Thoracic aorta (tissue), 2 donors: ENCODE results near the gene WDR49. TPM values are rescaled to one million over a fixed set of nuclear protein-coding genes. Genes with fewer than 3 reads are reported as not detected.

Experiments used
- ATAC-seq: fragments of 150-250 bp; one replicate; pipeline ENCODE4 v1.8.0; 2017; ENCODE audit warnings: low read depth; ENCODE audit not compliant: insufficient number of reproducible peaks, low FRiP score
- DNase-seq: peaks from one replicate; pipeline ENCODE4 v3.0.0-alpha.2; 2020; ENCODE audit warnings: low spot score
- H3K27ac ChIP-seq, 2 donors: fragments of 200-600 bp; sonication (generic); 1 replicate in 1 of 2; 2 replicates in 1 of 2; pipeline ENCODE4 v1.5.1; 2016; ENCODE audit warnings: mild to moderate bottlenecking in 2 of 2, moderate library complexity in 2 of 2
- H3K27me3 ChIP-seq: fragments of 200-600 bp; sonication (generic); replicated peaks from 2 replicates; pipeline ENCODE4 v1.6.0; 2016; ENCODE audit warnings: mild to moderate bottlenecking; ENCODE audit not compliant: insufficient read depth
- H3K36me3 ChIP-seq: fragments of 200-600 bp; sonication (generic); one replicate; pipeline ENCODE4 v1.5.1; 2016
- H3K4me1 ChIP-seq, 2 donors: fragments of 200-600 bp; sonication (generic); 1 replicate in 1 of 2; 2 replicates in 1 of 2; pipeline versions ENCODE4 v1.5.1 to v1.6.0; 2016; ENCODE audit warnings: low read depth in 2 of 2, mild to moderate bottlenecking in 1 of 2; ENCODE audit not compliant: control insufficient read depth in 1 of 2
- H3K4me3 ChIP-seq: fragments of 200-600 bp; sonication (generic); 2 replicates; pipeline ENCODE4 v1.5.1; 2016; ENCODE audit warnings: mild to moderate bottlenecking
- H3K9me3 ChIP-seq: fragments of 200-600 bp; sonication (generic); 2 replicates; pipeline ENCODE4 v1.5.1; 2016
- total RNA-seq, 2 donors: library from RNA; depleted of rRNA; stranded (reverse); fragments of >200 nt; gene quantifications; one replicate each; pipeline versions ENCODE4 v1.1.0 to v1.2.3, GENCODE V29; 2016
- TF ChIP-seq, protein P1 (sequence below): fragments of 200-600 bp; sonication (generic); IDR thresholded peaks from one replicate; pipeline ENCODE4 v1.5.1; 2019; ENCODE audit warnings: antibody characterized with exemption

The WDR49 gene
- total RNA-seq, 2 donors from 2014 or later: 0.41 to 0.63 TPM

DNA sequence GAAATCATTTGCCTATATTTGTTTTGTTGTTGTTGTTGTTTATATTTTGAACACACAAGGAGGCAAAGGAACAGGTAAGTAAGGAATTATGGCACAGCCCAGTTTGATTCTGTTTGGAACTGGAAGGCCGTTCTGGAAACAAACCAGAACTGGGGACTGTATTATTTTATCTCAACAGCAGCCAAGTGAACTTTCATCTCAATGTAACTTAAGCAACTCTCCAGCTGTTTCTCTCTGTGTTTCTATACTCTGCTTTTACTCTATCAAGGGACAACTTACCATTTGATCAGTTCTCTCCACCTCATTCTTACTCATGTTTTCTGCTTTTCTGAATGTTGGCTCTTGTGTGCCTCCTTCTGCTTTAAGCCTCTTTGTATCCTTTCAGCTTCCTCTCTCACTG lies 16.0 kb upstream of the WDR49 start:
- Histone ChIP-seq H3K4me3 (no peak overlapping the region), H3K9me3 (no peaks in the 10 kb centered on the region), H3K27me3 (no peaks in the 10 kb centered on the region), H3K27ac (no peak overlapping the region), H3K4me1 (no peaks in the 10 kb centered on the region), H3K36me3 (no peaks in the 10 kb centered on the region)
- no peak for ATAC-seq
- no peak for DNase-seq
- TF ChIP-seq, protein P1, sequence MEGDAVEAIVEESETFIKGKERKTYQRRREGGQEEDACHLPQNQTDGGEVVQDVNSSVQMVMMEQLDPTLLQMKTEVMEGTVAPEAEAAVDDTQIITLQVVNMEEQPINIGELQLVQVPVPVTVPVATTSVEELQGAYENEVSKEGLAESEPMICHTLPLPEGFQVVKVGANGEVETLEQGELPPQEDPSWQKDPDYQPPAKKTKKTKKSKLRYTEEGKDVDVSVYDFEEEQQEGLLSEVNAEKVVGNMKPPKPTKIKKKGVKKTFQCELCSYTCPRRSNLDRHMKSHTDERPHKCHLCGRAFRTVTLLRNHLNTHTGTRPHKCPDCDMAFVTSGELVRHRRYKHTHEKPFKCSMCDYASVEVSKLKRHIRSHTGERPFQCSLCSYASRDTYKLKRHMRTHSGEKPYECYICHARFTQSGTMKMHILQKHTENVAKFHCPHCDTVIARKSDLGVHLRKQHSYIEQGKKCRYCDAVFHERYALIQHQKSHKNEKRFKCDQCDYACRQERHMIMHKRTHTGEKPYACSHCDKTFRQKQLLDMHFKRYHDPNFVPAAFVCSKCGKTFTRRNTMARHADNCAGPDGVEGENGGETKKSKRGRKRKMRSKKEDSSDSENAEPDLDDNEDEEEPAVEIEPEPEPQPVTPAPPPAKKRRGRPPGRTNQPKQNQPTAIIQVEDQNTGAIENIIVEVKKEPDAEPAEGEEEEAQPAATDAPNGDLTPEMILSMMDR: no peak

DNA sequence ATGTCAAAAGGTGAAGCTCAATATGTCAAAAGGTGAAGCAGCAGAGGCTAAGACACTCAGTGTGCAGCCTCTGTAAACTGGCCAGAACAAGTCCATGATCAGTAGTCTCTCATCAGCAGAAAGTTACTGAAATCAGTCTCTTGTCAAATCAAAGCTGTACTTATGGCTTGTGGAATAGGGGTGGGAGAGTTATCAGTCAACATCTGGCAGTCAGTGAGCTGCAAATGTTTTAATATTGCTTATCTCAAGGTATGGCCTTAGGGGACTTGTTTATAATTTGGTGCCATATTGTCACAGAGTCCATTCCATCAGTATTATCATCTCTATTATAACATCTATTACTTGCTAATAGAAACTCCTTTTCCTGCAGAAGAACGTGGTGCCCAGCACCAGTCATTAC lies 14.9 kb upstream of the WDR49 start:
- H3K27me3 ChIP-seq: no peaks in the 10 kb centered on the region
- H3K9me3 ChIP-seq: no peaks in the 10 kb centered on the region
- TF ChIP-seq, protein P1: no peak

DNA sequence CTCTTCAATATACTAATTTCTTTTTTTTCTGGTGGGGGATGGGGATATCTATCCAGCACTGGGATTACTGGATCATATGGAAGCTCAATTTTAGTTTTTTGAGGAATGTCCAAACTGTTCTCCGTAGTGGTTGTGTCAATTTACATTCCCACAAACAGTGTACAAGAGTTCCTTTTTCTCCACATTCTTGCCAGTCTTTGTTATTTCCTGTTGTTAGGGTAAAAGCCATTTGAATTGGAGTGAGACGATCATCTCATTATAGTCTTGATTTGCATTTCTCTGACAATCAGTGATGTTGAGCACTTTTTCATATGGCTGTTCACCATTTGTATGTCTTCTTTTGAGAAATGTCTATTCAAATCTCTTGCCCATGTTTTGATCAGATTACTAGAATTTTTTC lies 12.8 kb upstream of the WDR49 start:
- Histone ChIP-seq H3K9me3 (no peaks in the 10 kb centered on the region), H3K36me3 (no peaks in the 10 kb centered on the region), H3K4me1 (no peaks in the 10 kb centered on the region), H3K27ac (no peak overlapping the region), H3K27me3 (no peaks in the 10 kb centered on the region), H3K4me3 (no peak overlapping the region)
- DNase-seq: no peak
- no peak for ATAC-seq
- TF ChIP-seq, protein P1: no peak

More for the DNA sequence above, 14.9 kb upstream of the WDR49 start:
- no peak overlapping the region for H3K27ac ChIP-seq
- H3K4me1 ChIP-seq: no peaks in the 10 kb centered on the region
- H3K4me3 ChIP-seq: no peak overlapping the region
- ATAC-seq (no peak), DNase-seq (no peak)
- H3K36me3 ChIP-seq: no peaks in the 10 kb centered on the region

DNA sequence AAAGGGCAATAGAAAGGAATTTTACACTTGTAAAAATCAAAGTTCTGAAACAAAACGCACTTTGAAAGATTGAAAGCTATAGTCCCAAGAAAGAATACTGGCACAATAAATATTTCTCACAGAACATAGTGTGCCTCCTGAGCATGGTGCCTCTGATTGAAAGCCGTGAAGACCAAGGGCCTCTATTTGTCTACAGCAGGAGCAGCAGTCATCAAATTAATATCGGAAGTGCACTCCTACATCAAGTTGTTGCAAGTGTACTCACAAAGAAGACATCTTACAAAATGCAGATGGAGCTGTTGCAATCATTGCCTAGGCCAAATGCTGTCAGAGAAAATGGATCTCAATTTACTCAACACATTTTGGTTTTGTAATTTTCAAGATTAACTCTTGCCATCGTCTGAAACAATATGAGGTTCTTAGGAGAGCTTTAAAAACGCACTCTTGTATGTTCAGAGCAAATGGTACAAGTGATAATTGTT lies 9.2 kb upstream of the WDR49 start:
- DNase-seq: no peak
- no peak for ATAC-seq
- TF ChIP-seq, protein P1: no peak
- Histone ChIP-seq H3K4me3 (no peak overlapping the region), H3K4me1 (no peaks in the 10 kb centered on the region), H3K36me3 (no peaks in the 10 kb centered on the region), H3K9me3 (no peaks in the 10 kb centered on the region), H3K27me3 (no peaks in the 10 kb centered on the region), H3K27ac (no peak overlapping the region)

DNA sequence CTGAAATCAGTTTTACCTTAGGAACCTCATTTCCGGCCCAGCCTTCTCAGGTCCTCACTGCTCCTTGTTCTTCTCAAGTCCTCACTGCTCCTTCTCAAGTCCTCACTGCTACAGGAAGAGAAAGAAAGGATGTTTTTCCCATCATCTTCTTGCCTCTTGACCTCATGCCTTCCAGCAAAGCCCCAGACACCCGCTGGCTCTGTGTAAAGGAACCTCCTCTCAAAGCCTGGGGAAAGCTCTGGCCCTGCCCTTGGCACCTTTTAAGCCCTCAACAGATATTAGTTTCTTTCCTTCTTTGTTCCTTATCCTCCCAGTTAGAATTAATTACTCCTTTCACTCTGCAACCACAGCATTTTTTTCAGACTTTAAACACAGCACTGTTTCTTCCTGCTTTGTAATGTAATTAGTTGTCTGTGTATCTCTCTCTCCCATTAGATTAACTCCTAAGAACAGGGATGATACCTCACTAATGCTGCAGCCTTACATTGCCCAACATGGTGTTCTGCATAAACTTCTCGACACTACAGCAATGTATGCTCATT lies 4.0 kb upstream of the WDR49 start:
- ATAC-seq: no peak
- Histone ChIP-seq H3K27ac (no peak overlapping the region), H3K4me3 (no peak overlapping the region), H3K36me3 (no peaks in the 10 kb centered on the region), H3K9me3 (no peaks in the 10 kb centered on the region), H3K4me1 (no peaks in the 10 kb centered on the region), H3K27me3 (no peaks in the 10 kb centered on the region)
- TF ChIP-seq, protein P1: no peak
- DNase-seq: no peak
